Measurements from ENCODE around the gene STUM.

The STUM gene

GRCh38 chr1:226629896-226630550 lies 81.5 kb downstream of the STUM start:
- no peak for TF ChIP-seq CTCF (IDR thresholded peaks at IDR 0.05; ENCODE audit: insufficient read depth, missing control alignments)
- DNase-seq (ENCODE audit: insufficient read length, low spot score): no peak
- FAIRE-seq: no peak

DNA sequence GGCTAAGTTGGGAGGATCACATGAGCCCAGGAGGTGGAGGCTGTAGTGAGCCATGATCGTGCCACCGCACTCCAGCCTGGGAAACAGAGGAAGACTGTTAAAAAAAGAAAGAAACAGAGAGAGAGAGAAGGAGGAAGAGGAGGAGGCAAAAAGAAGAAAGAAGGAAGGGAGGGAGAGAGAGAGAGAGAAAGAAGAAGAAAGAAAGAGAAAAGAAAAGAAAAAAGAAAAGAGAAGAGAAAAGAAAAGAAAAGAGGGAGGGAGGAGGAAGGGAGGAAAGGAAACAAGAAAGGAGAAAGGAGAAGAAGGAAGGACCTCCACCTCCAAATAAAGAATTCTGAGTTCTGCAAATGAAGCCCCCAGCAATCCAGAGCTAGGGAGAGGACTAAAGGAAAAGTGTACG lies 82.0 kb downstream of the STUM start:
- DNase-seq (ENCODE audit: insufficient read length, low spot score): no peak
- TF ChIP-seq CTCF (IDR thresholded peaks at IDR 0.05; ENCODE audit: insufficient read depth, missing control alignments): no peak
- no peak for FAIRE-seq

- FAIRE-seq: no peak
- DNase-seq (ENCODE audit: insufficient read length, low spot score): no peak
- no peak for TF ChIP-seq CTCF (IDR thresholded peaks at IDR 0.05; ENCODE audit: insufficient read depth, missing control alignments)
Observed at GRCh38 chr1:226631229-226632000, 82.9 kb downstream of the STUM start.

DNA sequence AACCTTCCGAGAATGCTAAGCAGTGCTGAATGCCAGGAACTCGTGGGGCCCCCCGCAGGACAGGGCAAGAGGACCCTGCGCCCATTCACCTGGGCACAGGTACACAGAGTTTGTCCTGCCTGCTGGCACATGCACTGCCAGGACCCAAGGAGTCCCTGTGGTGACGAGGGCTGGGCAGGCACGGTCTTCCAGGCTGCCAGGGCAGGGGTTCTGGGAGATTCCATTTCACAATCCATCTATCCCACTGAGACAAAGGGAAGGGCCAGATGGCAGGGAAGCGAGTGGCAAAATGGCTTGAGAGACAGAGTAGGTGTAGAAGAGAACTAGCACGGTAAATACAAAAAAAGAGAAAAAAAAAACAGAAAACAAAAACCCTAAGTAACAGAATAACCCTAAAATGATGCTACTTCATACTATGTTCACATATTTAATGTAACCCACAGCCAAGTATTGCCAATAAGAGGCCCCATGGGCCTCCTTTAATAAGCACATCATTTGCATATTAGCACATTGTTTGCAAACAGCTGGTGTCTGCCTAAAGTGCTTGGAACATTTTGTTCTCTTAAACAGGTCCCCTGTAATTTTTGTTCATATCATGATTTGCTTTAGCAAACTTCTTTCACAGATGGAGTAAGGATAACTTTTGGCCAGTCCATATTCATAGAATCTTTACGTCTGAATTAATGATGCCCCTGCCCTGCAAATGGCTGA lies 83.8 kb downstream of the STUM start:
- no peak for TF ChIP-seq CTCF (IDR thresholded peaks at IDR 0.05; ENCODE audit: insufficient read depth, missing control alignments)
- DNase-seq (ENCODE audit: insufficient read length, low spot score) (no peak), FAIRE-seq (no peak)

DNA sequence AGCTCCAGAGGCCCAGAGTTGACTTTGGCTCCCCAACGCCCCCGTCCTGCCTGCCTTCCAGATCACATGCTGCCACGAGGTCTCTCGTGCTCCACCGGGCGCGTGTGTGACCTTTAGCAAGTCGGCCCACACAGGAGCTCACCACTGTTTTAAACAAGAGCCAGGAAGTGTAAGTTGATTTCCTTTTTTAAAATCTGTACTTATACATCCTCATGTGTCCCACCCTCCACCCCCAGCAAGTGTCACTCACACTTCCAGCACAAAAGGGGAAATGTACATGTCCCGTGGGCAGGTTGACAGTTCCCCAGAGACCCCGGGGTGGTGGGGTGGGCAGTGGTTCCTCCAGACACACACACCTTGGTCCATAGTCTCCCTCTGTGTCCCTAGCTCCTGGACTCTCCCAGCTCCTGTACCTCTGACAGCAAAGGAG lies 84.4 kb downstream of the STUM start:
- DNase-seq (ENCODE audit: insufficient read length, low spot score): no peak
- no peak for TF ChIP-seq CTCF (IDR thresholded peaks at IDR 0.05; ENCODE audit: insufficient read depth, missing control alignments)
- FAIRE-seq: no peak

GRCh38 chr1:226633541-226634165 lies 85.1 kb downstream of the STUM start:
- DNase-seq (ENCODE audit: insufficient read length, low spot score): no peak
- no peak for FAIRE-seq
- no peak for TF ChIP-seq CTCF (IDR thresholded peaks at IDR 0.05; ENCODE audit: insufficient read depth, missing control alignments)
